Measurements from ENCODE around the gene REV3L. TPM values are rescaled to one million over a fixed set of nuclear protein-coding genes. Genes with fewer than 3 reads are reported as not detected.

REV3L gene
- total and polyA plus RNA-seq, 2 of the 13 experiments (the other 11 are each of a cell fraction or from before 2014, with no cell fraction given), result 12.8 to 31.3 TPM

GRCh38 chr6:111306104-111306888, 176.7 kb downstream of the REV3L start:
- no peaks in the 10 kb centered on the region for H3K4me1 ChIP-seq (ENCODE audit: insufficient read depth, low read length)
- no peak for FAIRE-seq
- WGBS (ENCODE audit: low lambda C conversion rate), result 98% methylated on average over 8 of the region's 8 CpGs
- no peak overlapping the region for H3K4me2 ChIP-seq (ENCODE audit: low read depth, low read length)
- no peak overlapping the region for H3K9ac ChIP-seq (ENCODE audit: insufficient read depth, low read depth, low read length)
- no peak overlapping the region for H3K4me3 ChIP-seq (replicated peaks in 1 of 3; ENCODE audit: insufficient read depth in 1 of 3, low read depth in 2 of 3, low read length in 3 of 3)
- no TSS peak for BruUV-seq (replicated peaks)
- in situ Hi-C loops (cut with HindIII; ENCODE audit: extremely low pct_ligation_motif_present, low pct_unique_long_range_greater_than_20kb) (no loop called here), intact Hi-C loops (cut with micrococcal nuclease; ENCODE audit: unreplicated experiment) (no loop called here)
- H2AFZ ChIP-seq (ENCODE audit: low read length), result no peak overlapping the region
- ChIA-PET POLR2A (no interaction called here), CTCF (ENCODE audit: low intra/inter-chr PET ratio, low total read pairs) (no interaction called here)
- H3K36me3 ChIP-seq (replicated peaks in 1 of 2; ENCODE audit: control insufficient read depth in 1 of 2, insufficient read depth in 2 of 2, low read length in 2 of 2), result peaks cover 16 to 38% of the 10 kb centered on the region in 2 experiments
- no peaks in the 10 kb centered on the region for H3K79me2 ChIP-seq (ENCODE audit: insufficient read depth, low read length)
- ATAC-seq, result peak; percentile 52
- no peak overlapping the region for H3K27ac ChIP-seq (ENCODE audit: extremely low read length, insufficient read depth, low read length)
- H3K27me3 ChIP-seq (ENCODE audit: control insufficient read depth in 1 of 2, insufficient read depth in 2 of 2, low read length in 2 of 2), result no peaks in the 10 kb centered on the region
- H4K20me1 ChIP-seq (ENCODE audit: insufficient read depth, low read length), result no peaks in the 10 kb centered on the region
- no peak for DNase-seq (ENCODE audit: low spot score)
- H3K9me3 ChIP-seq (ENCODE audit: low read length), result no peaks in the 10 kb centered on the region
- TF ChIP-seq XBP1 (CRISPR knock-in tag; IDR thresholded peaks at IDR 0.05) (no peak), ZNF354B (CRISPR knock-in tag; IDR thresholded peaks at IDR 0.05) (no peak), NCOR1 (IDR thresholded peaks at IDR 0.05; ENCODE audit: borderline replicate concordance, low read length) (no peak), ZNF367 (CRISPR knock-in tag; IDR thresholded peaks at IDR 0.05; ENCODE audit: borderline replicate concordance) (no peak), KDM2A (CRISPR knock-in tag; IDR thresholded peaks at IDR 0.05; ENCODE audit: borderline replicate concordance, low read depth) (no peak), ZSCAN12 (CRISPR knock-in tag; IDR thresholded peaks at IDR 0.05) (no peak), NFYB (CRISPR knock-in tag; IDR thresholded peaks at IDR 0.05) (no peak), SMARCC2 (IDR thresholded peaks at IDR 0.05) (no peak), ZNF143 (CRISPR knock-in tag; IDR thresholded peaks at IDR 0.05) (no peak), THAP9 (CRISPR knock-in tag; IDR thresholded peaks at IDR 0.05; ENCODE audit: borderline replicate concordance) (no peak), ATM (IDR thresholded peaks at IDR 0.05; ENCODE audit: borderline replicate concordance) (no peak), TBX2 (CRISPR knock-in tag; IDR thresholded peaks at IDR 0.05; ENCODE audit: borderline replicate concordance) (no peak), PBX2 (CRISPR knock-in tag; IDR thresholded peaks at IDR 0.05) (no peak), CSRNP2 (CRISPR knock-in tag; conservative IDR thresholded peaks at IDR 0.05; ENCODE audit: low read depth) (no peak), GATA4 (IDR thresholded peaks at IDR 0.05; ENCODE audit: borderline replicate concordance, low read depth) (no peak), ZBTB46 (CRISPR knock-in tag; IDR thresholded peaks at IDR 0.05; ENCODE audit: borderline replicate concordance) (no peak)

All from HepG2 (cell line).